Peyer's patch (tissue), 4 donors: ENCODE data around the gene ELL2.

Experiments used
- POLR2A ChIP-seq, 2 donors: fragments of 450-650 bp; IDR thresholded peaks; one replicate each; pipeline ENCODE4 v1.5.1; 2017; ENCODE audit warnings: antibody characterized with exemption in 2 of 2, mild to moderate bottlenecking in 2 of 2, moderate library complexity in 2 of 2
- TF ChIP-seq, protein P1 (sequence below), 6 experiments: fragments of 450-650 bp in 4 of 6; fragments of 200-600 bp in 2 of 6; sonication (generic) in 1 of 6; IDR thresholded peaks; one replicate each; pipeline ENCODE4 v1.5.1; 2017 to 2019; ENCODE audit warnings: antibody characterized with exemption in 6 of 6, mild to moderate bottlenecking in 3 of 6, moderate library complexity in 1 of 6

DNA sequence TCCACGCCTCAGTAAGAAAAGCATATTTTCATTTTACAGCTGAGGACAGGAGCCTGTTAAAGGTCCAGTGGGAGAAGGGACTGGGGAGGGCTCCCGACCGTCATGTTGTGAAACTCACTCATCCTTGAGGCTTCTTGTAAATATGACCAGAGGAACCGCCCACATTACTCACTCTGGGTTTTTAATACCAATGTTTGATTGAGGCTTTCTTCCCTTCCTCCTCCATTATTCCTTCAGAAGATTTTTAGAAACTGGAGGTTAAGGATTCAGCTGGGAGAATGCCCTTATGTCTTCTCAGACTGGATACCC lies 77.7 kb downstream of the ELL2 start:
- no peak for TF ChIP-seq POLR2A (IDR thresholded peaks at IDR 0.05)
- TF ChIP-seq, protein P1, sequence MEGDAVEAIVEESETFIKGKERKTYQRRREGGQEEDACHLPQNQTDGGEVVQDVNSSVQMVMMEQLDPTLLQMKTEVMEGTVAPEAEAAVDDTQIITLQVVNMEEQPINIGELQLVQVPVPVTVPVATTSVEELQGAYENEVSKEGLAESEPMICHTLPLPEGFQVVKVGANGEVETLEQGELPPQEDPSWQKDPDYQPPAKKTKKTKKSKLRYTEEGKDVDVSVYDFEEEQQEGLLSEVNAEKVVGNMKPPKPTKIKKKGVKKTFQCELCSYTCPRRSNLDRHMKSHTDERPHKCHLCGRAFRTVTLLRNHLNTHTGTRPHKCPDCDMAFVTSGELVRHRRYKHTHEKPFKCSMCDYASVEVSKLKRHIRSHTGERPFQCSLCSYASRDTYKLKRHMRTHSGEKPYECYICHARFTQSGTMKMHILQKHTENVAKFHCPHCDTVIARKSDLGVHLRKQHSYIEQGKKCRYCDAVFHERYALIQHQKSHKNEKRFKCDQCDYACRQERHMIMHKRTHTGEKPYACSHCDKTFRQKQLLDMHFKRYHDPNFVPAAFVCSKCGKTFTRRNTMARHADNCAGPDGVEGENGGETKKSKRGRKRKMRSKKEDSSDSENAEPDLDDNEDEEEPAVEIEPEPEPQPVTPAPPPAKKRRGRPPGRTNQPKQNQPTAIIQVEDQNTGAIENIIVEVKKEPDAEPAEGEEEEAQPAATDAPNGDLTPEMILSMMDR (IDR thresholded peaks at IDR 0.05), result no peak
